ENCODE results near the gene DENND4B. TPM values are rescaled to one million over a fixed set of nuclear protein-coding genes. Genes with fewer than 3 reads are reported as not detected.

Gene DENND4B
- total RNA-seq, 1 donor from 2014 or later: 8.7 TPM

- no peak for TF ChIP-seq CTCF (IDR thresholded peaks at IDR 0.05; ENCODE audit: insufficient read depth, low read length, severe bottlenecking)
- Histone ChIP-seq H3K36me3 (ENCODE audit: control insufficient read depth, insufficient read depth, low read length) (peaks cover 34% of the 10 kb centered on the region), H3K4me3 (ENCODE audit: low read depth, low read length) (no peak overlapping the region), H3K27me3 (ENCODE audit: control insufficient read depth, insufficient read depth, low read length) (no peaks in the 10 kb centered on the region)
- no peak for DNase-seq (ENCODE audit: low read depth)
- FAIRE-seq: no peak
Measured at GRCh38 chr1:153933955-153934354, 12.6 kb downstream of the DENND4B start.

- Histone ChIP-seq H3K36me3 (ENCODE audit: control insufficient read depth, insufficient read depth, low read length) (peaks cover 34% of the 10 kb centered on the region), H3K4me3 (ENCODE audit: low read depth, low read length) (no peak overlapping the region), H3K27me3 (ENCODE audit: control insufficient read depth, insufficient read depth, low read length) (no peaks in the 10 kb centered on the region)
- no peak for FAIRE-seq
- no peak for DNase-seq (ENCODE audit: low read depth)
- no peak for TF ChIP-seq CTCF (IDR thresholded peaks at IDR 0.05; ENCODE audit: insufficient read depth, low read length, severe bottlenecking)
Measured at GRCh38 chr1:153933430-153933829, 13.1 kb downstream of the DENND4B start.

- Histone ChIP-seq H3K4me3 (ENCODE audit: low read depth, low read length) (no peak overlapping the region), H3K36me3 (ENCODE audit: control insufficient read depth, insufficient read depth, low read length) (peaks cover 32% of the 10 kb centered on the region), H3K27me3 (ENCODE audit: control insufficient read depth, insufficient read depth, low read length) (no peaks in the 10 kb centered on the region)
- DNase-seq (ENCODE audit: low read depth): no peak
- TF ChIP-seq CTCF (IDR thresholded peaks at IDR 0.05; ENCODE audit: insufficient read depth, low read length, severe bottlenecking): no peak
- no peak for FAIRE-seq
Measured at GRCh38 chr1:153932156-153933131, 14.1 kb downstream of the DENND4B start.

GRCh38 chr1:153929981-153930948 is 16.3 kb downstream of the DENND4B start:
- no peak overlapping the region for H3K4me3 ChIP-seq (ENCODE audit: low read depth, low read length)
- TF ChIP-seq CTCF (IDR thresholded peaks at IDR 0.05; ENCODE audit: insufficient read depth, low read length, severe bottlenecking): no peak
- FAIRE-seq (no peak), DNase-seq (ENCODE audit: low read depth) (no peak)
- H3K36me3 ChIP-seq (ENCODE audit: control insufficient read depth, insufficient read depth, low read length): peaks cover 22% of the 10 kb centered on the region
- no peaks in the 10 kb centered on the region for H3K27me3 ChIP-seq (ENCODE audit: control insufficient read depth, insufficient read depth, low read length)

- TF ChIP-seq CTCF (IDR thresholded peaks at IDR 0.05; ENCODE audit: insufficient read depth, low read length, severe bottlenecking): no peak
- Histone ChIP-seq H3K4me3 (ENCODE audit: low read depth, low read length) (no peak overlapping the region), H3K36me3 (ENCODE audit: control insufficient read depth, insufficient read depth, low read length) (peaks cover 21% of the 10 kb centered on the region), H3K27me3 (ENCODE audit: control insufficient read depth, insufficient read depth, low read length) (no peaks in the 10 kb centered on the region)
- no peak for FAIRE-seq
- DNase-seq (ENCODE audit: low read depth): no peak
Measured at GRCh38 chr1:153929426-153929825, 17.1 kb downstream of the DENND4B start.
